PC-3 (cell line): ENCODE results near the gene TGFB1I1. TPM values are rescaled to one million over a fixed set of nuclear protein-coding genes. Genes with fewer than 3 reads are reported as not detected.

Experiments
- ATAC-seq: fragments of 200-7000 bp; cut with Tn5 transposase; 2 replicates; pipeline ENCODE4 v1.9.1; 2020; ENCODE audit warnings: mild to moderate bottlenecking, moderate library complexity
- BruUV-seq: library from RNA; stranded (reverse); fragments of 400-500 nt; replicated peaks from 2 replicates; lab custom pipeline; 2021; lab: Mats Ljungman, UMichigan
- CTCF ChIA-PET: fragments of 300-600 bp; sonication (Branson Sonifier 250); formaldehyde crosslinking; loops from one replicate; lab custom pipeline; 2022; ENCODE audit warnings: antibody characterized with exemption; lab: Charles Lee
- POLR2A ChIA-PET: fragments of 300-600 bp; sonication (Branson Sonifier 250); formaldehyde crosslinking; loops from one replicate; lab custom pipeline; 2022; ENCODE audit warnings: antibody characterized with exemption; ENCODE audit not compliant: unreplicated experiment; lab: Charles Lee
- DNase-seq: peaks from one replicate; pipeline ENCODE4 v3.0.0-alpha.2; 2015
- H2AFZ ChIP-seq: fragments of 300-600 bp; sonication (generic); 2 replicates; pipeline ENCODE4 v1.6.0; 2016; ENCODE audit warnings: antibody characterized with exemption, low read length
- H3F3A ChIP-seq: fragments of 300-600 bp; sonication (generic); one replicate; pipeline ENCODE4 v1.6.0; 2017; ENCODE audit warnings: antibody characterized with exemption, low read length, control low read depth, mild to moderate bottlenecking; ENCODE audit not compliant: unreplicated experiment
- H3K27ac ChIP-seq: fragments of 300-600 bp; sonication (generic); 2 replicates; pipeline ENCODE4 v1.5.1; 2016; ENCODE audit warnings: mild to moderate bottlenecking, low read length
- H3K27me3 ChIP-seq: fragments of 300-600 bp; sonication (generic); 2 replicates; pipeline ENCODE4 v1.6.1; 2016; ENCODE audit warnings: low read length, mixed read lengths
- H3K36me3 ChIP-seq: fragments of 300-600 bp; sonication (generic); 2 replicates; pipeline ENCODE4 v1.6.1; 2016; ENCODE audit warnings: low read depth, mixed run types, low read length, mixed read lengths
- H3K4me1 ChIP-seq: fragments of 300-600 bp; sonication (generic); 2 replicates; pipeline ENCODE4 v1.5.1; 2016; ENCODE audit warnings: low read length; ENCODE audit not compliant: insufficient read depth
- H3K4me2 ChIP-seq: fragments of 300-600 bp; sonication (generic); 2 replicates; pipeline ENCODE4 v1.6.0; 2016; ENCODE audit warnings: low read length
- H3K4me3 ChIP-seq: fragments of 300-600 bp; sonication (generic); 2 replicates; pipeline ENCODE4 v1.5.1; 2016; ENCODE audit warnings: mild to moderate bottlenecking, low read length, mixed read lengths
- H3K79me2 ChIP-seq: fragments of 300-600 bp; sonication (generic); 2 replicates; pipeline ENCODE4 v1.6.1; 2017; ENCODE audit warnings: low read length, mixed read lengths
- H3K9ac ChIP-seq: fragments of 300-600 bp; sonication (generic); 2 replicates; pipeline ENCODE4 v1.6.0; 2016; ENCODE audit warnings: mild to moderate bottlenecking, low read length
- H3K9me2 ChIP-seq: fragments of 300-600 bp; sonication (generic); replicated peaks from 2 replicates; pipeline ENCODE4 v1.6.1; 2016; ENCODE audit warnings: mixed run types, low read length, mixed read lengths
- H3K9me3 ChIP-seq: fragments of 300-600 bp; sonication (generic); 2 replicates; pipeline ENCODE4 v1.6.1; 2016; ENCODE audit warnings: low read length, mixed read lengths
- H4K20me1 ChIP-seq: fragments of 300-600 bp; sonication (generic); 2 replicates; pipeline ENCODE4 v1.6.1; 2016; ENCODE audit warnings: low read length, mixed read lengths
- EZH2 ChIP-seq: fragments of 300-600 bp; sonication (generic); IDR thresholded peaks from one replicate; pipeline ENCODE4 v1.6.1; 2017; ENCODE audit warnings: antibody characterized with exemption, mild to moderate bottlenecking, low read length; ENCODE audit not compliant: unreplicated experiment
- EZH2phosphoT487 ChIP-seq: fragments of 300-600 bp; sonication (generic); IDR thresholded peaks from 2 replicates; pipeline ENCODE4 v1.6.1; 2018; ENCODE audit warnings: mild to moderate bottlenecking, antibody characterized with exemption, low read length, borderline replicate concordance
- intact Hi-C: fragments of 100-400 bp; cut with micrococcal nuclease; formaldehyde crosslinking; loops from 2 replicates; pipeline ENCODE4 v1.9.0; 2023
- total RNA-seq: library from RNA; depleted of rRNA; stranded (reverse); fragments of >200 nt; gene quantifications from 2 replicates; pipeline ENCODE4 v1.2.3, GENCODE V29; 2014
- TF ChIP-seq, protein P1 (sequence below): fragments of 300-600 bp; sonication (generic); conservative IDR thresholded peaks from 2 replicates; pipeline ENCODE4 v1.5.1; 2017; ENCODE audit warnings: antibody characterized with exemption, low read depth, mild to moderate bottlenecking, low read length

Gene TGFB1I1
- total RNA-seq, 1 experiment from 2014 or later, result 11.2 TPM

DNA sequence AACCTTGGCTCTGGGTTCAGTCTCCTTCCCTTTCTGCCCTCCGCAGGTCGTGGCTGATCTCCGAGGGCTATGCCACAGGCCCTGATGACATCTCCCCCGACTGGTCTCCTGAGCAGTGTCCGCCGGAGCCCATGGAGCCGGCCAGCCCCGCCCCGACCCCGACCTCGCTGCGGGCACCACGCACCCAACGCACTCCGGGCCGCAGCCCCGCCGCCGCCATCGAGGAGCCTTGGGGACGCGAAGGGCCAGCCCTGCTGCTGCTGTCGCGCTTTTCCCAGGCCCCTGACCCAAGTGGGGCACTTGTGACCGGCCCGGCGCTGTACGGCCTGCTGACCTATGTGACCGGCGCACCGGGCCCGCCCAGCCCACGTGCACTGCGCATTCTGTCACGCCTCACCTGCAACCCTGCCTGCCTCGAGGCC, 7.6 kb upstream of the TGFB1I1 start:
- Histone ChIP-seq H3K9me3 (no peaks in the 10 kb centered on the region), H3K27me3 (no peaks in the 10 kb centered on the region), H3K27ac (no peak overlapping the region), H2AFZ (no peak overlapping the region), H3K9ac (no peak overlapping the region), H3K4me1 (peaks cover 7% of the 10 kb centered on the region), H3K4me3 (no peak overlapping the region), H3K79me2 (no peaks in the 10 kb centered on the region), H3K36me3 (no peaks in the 10 kb centered on the region), H4K20me1 (no peaks in the 10 kb centered on the region), H3F3A (no peaks in the 10 kb centered on the region), H3K9me2 (no peaks in the 10 kb centered on the region), H3K4me2 (no peak overlapping the region)
- BruUV-seq, result no TSS peak
- intact Hi-C loops, result no loop called here
- ChIA-PET CTCF (no interaction called here), POLR2A (no interaction called here)
- DNase-seq (no peak), ATAC-seq (no peak)
- TF ChIP-seq EZH2, result no peak
- no peak for TF ChIP-seq EZH2phosphoT487
- TF ChIP-seq, protein P1, sequence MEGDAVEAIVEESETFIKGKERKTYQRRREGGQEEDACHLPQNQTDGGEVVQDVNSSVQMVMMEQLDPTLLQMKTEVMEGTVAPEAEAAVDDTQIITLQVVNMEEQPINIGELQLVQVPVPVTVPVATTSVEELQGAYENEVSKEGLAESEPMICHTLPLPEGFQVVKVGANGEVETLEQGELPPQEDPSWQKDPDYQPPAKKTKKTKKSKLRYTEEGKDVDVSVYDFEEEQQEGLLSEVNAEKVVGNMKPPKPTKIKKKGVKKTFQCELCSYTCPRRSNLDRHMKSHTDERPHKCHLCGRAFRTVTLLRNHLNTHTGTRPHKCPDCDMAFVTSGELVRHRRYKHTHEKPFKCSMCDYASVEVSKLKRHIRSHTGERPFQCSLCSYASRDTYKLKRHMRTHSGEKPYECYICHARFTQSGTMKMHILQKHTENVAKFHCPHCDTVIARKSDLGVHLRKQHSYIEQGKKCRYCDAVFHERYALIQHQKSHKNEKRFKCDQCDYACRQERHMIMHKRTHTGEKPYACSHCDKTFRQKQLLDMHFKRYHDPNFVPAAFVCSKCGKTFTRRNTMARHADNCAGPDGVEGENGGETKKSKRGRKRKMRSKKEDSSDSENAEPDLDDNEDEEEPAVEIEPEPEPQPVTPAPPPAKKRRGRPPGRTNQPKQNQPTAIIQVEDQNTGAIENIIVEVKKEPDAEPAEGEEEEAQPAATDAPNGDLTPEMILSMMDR, result no peak

DNA sequence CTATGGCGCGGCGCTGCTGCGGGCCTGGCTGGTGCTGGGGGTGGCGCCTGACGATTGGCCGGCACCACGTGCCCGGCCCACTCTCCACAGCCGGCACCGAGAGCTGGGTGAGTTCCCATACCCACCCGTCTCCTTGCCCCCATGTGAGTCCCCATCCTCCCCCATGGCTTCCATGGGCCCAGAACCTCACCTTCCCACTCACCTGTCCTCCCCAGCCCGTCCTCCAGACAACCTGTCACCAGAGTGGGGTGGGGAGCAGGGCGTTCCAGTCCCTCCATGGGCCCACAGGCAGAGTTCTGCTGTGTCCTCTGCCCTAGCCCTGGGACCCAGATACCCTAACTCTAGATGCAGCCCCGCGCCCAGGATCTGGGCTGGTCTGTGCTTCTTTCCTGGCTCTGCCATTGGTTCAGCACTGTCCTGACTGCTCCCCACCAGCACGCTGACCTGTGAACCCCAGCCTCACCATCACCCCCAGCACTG, 7.1 kb upstream of the TGFB1I1 start:
- Histone ChIP-seq H3K27ac (no peak overlapping the region), H3K79me2 (no peaks in the 10 kb centered on the region), H3K4me2 (no peak overlapping the region), H4K20me1 (no peaks in the 10 kb centered on the region), H2AFZ (no peak overlapping the region), H3K4me1 (peaks cover 7% of the 10 kb centered on the region), H3K36me3 (no peaks in the 10 kb centered on the region), H3K27me3 (no peaks in the 10 kb centered on the region), H3F3A (no peaks in the 10 kb centered on the region), H3K9me3 (no peaks in the 10 kb centered on the region), H3K9ac (no peak overlapping the region), H3K4me3 (no peak overlapping the region), H3K9me2 (no peaks in the 10 kb centered on the region)
- DNase-seq, result no peak
- POLR2A ChIA-PET, result interaction anchor here (0.6 kb wide), 1 partner anchor 47 kb away, joined by 3 read pairs; no protein-coding TSS in a partner anchor
- TF ChIP-seq EZH2 (no peak), EZH2phosphoT487 (no peak)
- TF ChIP-seq, protein P1, result no peak
- CTCF ChIA-PET, result no interaction called here
- BruUV-seq, result no TSS peak
- intact Hi-C loops, result no loop called here
- ATAC-seq, result no peak

DNA sequence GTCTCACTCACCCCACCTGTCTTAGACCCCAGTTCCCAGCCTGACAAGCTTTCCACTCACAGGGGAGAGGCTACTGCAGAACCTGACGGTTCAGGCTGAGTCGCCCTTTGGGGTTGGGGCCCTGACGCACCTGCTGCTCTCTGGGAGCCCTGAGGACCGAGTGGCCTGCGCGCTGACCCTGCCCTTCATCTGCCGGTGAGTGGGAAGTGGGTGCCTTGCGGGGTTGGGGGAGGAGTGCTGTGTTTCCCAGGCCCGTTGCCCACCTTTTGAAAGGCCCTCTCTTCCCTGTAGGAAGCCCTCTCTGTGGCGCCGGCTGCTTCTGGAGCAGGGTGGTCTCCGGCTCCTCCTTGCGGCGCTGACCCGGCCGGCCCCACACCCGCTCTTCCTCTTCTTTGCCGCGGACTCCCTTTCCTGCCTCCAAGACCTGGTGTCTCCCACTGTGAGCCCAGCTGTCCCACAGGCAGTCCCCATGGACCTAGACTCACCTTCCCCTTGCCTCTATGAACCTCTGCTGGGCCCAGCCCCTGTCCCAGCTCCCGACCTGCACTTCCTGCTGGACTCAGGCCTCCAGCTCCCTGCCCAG, 6.1 kb upstream of the TGFB1I1 start:
- CTCF ChIA-PET, result no interaction called here

More for the DNA sequence above, 6.1 kb upstream of the TGFB1I1 start:
- Histone ChIP-seq H3K4me3 (no peak overlapping the region), H3K4me2 (no peak overlapping the region), H4K20me1 (no peaks in the 10 kb centered on the region), H3K9ac (no peak overlapping the region), H3F3A (no peaks in the 10 kb centered on the region), H3K9me3 (no peaks in the 10 kb centered on the region), H3K9me2 (no peaks in the 10 kb centered on the region), H3K79me2 (no peaks in the 10 kb centered on the region), H3K27me3 (no peaks in the 10 kb centered on the region), H3K27ac (no peak overlapping the region), H3K36me3 (no peaks in the 10 kb centered on the region), H2AFZ (no peak overlapping the region), H3K4me1 (no peaks in the 10 kb centered on the region)
- no peak for TF ChIP-seq EZH2phosphoT487
- TF ChIP-seq, protein P1, result no peak
- TF ChIP-seq EZH2, result no peak
- ATAC-seq (no peak), DNase-seq (no peak)
- no TSS peak for BruUV-seq
- intact Hi-C loops, result no loop called here
- POLR2A ChIA-PET, result no interaction called here
